Activated CD4-positive, alpha-beta T cell treated with anti-CD3 and anti-CD28 coated beads for 48 hours (primary cell): Measurements from ENCODE around the gene ZNF646.
A peak's percentile ranks its signal among the peaks of the same experiment; 100 is the strongest.
"Not testable (repeated sequence)": the region's sequence is repeated elsewhere in the genome, so short reads cannot be mapped to it uniquely, and the experiment has no call there.

Experiments
- DNase-seq: peaks from one replicate; pipeline ENCODE4 v3.0.0-alpha.2; 2020

The ZNF646 gene

GRCh38 chr16:31085873-31086628 lies 11.8 kb downstream of the ZNF646 start:
- no peak for DNase-seq

- no peak for DNase-seq
Measured at GRCh38 chr16:31086629-31086906, 12.3 kb downstream of the ZNF646 start.

GRCh38 chr16:31087481-31087880 lies 13.3 kb downstream of the ZNF646 start:
- no peak for DNase-seq

GRCh38 chr16:31087971-31088370 lies 13.7 kb downstream of the ZNF646 start:
- no peak for DNase-seq

GRCh38 chr16:31088459-31089183 lies 14.4 kb downstream of the ZNF646 start, which contains the start of gene PRSS53:
Gene PRSS53, minus strand, starts transcription at chr16:31088943. Its CDS starts 134 bp downstream, at chr16:31088809.
- DNase-seq: no peak

GRCh38 chr16:31089199-31089598 lies 15.0 kb downstream of the ZNF646 start:
- no peak for DNase-seq

GRCh38 chr16:31090540-31090939 lies 16.3 kb downstream of the ZNF646 start:
- DNase-seq: no peak

GRCh38 chr16:31092330-31092729 lies 18.1 kb downstream of the ZNF646 start:
- DNase-seq: no peak

- no peak for DNase-seq
Measured at GRCh38 chr16:31093132-31093703, 19.0 kb downstream of the ZNF646 start.

GRCh38 chr16:31094088-31094423 lies 19.8 kb downstream of the ZNF646 start:
- DNase-seq: no peak

- peak; percentile 95 for DNase-seq
Measured at GRCh38 chr16:31094424-31095120, 20.4 kb downstream of the ZNF646 start, which contains the start of gene VKORC1. Gene VKORC1, minus strand, starts transcription at chr16:31094797. Its CDS starts 68 bp downstream, at chr16:31094729.

- DNase-seq: no peak
Measured at GRCh38 chr16:31099860-31100638, 25.8 kb downstream of the ZNF646 start.

- DNase-seq: not testable (repeated sequence)
Measured at GRCh38 chr16:31100876-31101641, 26.8 kb downstream of the ZNF646 start.

- peak; percentile 90 for DNase-seq
Measured at GRCh38 chr16:31105677-31106213, 31.5 kb downstream of the ZNF646 start.

- DNase-seq: no peak
Measured at GRCh38 chr16:31106509-31107464, 32.6 kb downstream of the ZNF646 start.

GRCh38 chr16:31107465-31107867 lies 33.2 kb downstream of the ZNF646 start:
- peak; percentile 69 for DNase-seq

GRCh38 chr16:31108035-31108793 lies 34.0 kb downstream of the ZNF646 start, which contains the start of gene BCKDK:
Gene BCKDK, plus strand, starts transcription at chr16:31108386. Its CDS starts 838 bp downstream, at chr16:31109224.
- DNase-seq: peak; percentile 86

GRCh38 chr16:31108794-31109558 lies 34.8 kb downstream of the ZNF646 start:
- no peak for DNase-seq

- no peak for DNase-seq
Measured at GRCh38 chr16:31109622-31110021, 35.4 kb downstream of the ZNF646 start.
